DMS153 (cell line): ENCODE measurements around the gene CEMIP.
"Not testable (repeated sequence)": the region's sequence is repeated elsewhere in the genome, so short reads cannot be mapped to it uniquely, and the experiment has no call there.

ENCODE experiments used
- DNase-seq: peaks from one replicate; lab custom pipeline; 2025; lab: John Stamatoyannopoulos, UW

The CEMIP gene

GRCh38 chr15:80758130-80758745, 20.9 kb upstream of the CEMIP start:
- no peak for DNase-seq

GRCh38 chr15:80760960-80761359, 18.2 kb upstream of the CEMIP start:
- no peak for DNase-seq

GRCh38 chr15:80761754-80762153, 17.4 kb upstream of the CEMIP start:
- no peak for DNase-seq

- DNase-seq = not testable (repeated sequence)
Observed at GRCh38 chr15:80763235-80763634, 15.9 kb upstream of the CEMIP start.

- DNase-seq = no peak
Observed at GRCh38 chr15:80764535-80764934, 14.6 kb upstream of the CEMIP start.

- no peak for DNase-seq
Observed at GRCh38 chr15:80766275-80766674, 12.9 kb upstream of the CEMIP start.

GRCh38 chr15:80768158-80768557, 11.0 kb upstream of the CEMIP start:
- DNase-seq = no peak

GRCh38 chr15:80769153-80769828, 9.9 kb upstream of the CEMIP start:
- no peak for DNase-seq

- DNase-seq = peak; percentile 54
Observed at GRCh38 chr15:80769829-80770705, 9.1 kb upstream of the CEMIP start.

- DNase-seq = no peak
Observed at GRCh38 chr15:80773122-80773551, 6.0 kb upstream of the CEMIP start.

- DNase-seq = no peak
Observed at GRCh38 chr15:80773792-80774352, 5.3 kb upstream of the CEMIP start.

- DNase-seq = no peak
Observed at GRCh38 chr15:80774486-80774885, 4.7 kb upstream of the CEMIP start.

- no peak for DNase-seq
Observed at GRCh38 chr15:80775338-80775737, 3.8 kb upstream of the CEMIP start.

GRCh38 chr15:80776420-80777045, 2.6 kb upstream of the CEMIP start:
- peak; percentile 19 for DNase-seq

- DNase-seq = peak; percentile 44
Observed at GRCh38 chr15:80777137-80777536, 2.0 kb upstream of the CEMIP start.

- peak; percentile 2 for DNase-seq
Observed at GRCh38 chr15:80777826-80778620, 1.1 kb upstream of the CEMIP start.

GRCh38 chr15:80778621-80778963, 578 bp upstream of the CEMIP start:
- no peak for DNase-seq

GRCh38 chr15:80779658-80780415, 667 bp downstream of the CEMIP start:
- DNase-seq = peak; percentile 6

- DNase-seq = no peak
Observed at GRCh38 chr15:80780416-80781221, 1.4 kb downstream of the CEMIP start.

GRCh38 chr15:80783260-80783659, 4.1 kb downstream of the CEMIP start:
- DNase-seq = no peak
